Measurements from ENCODE around the gene CTNNBIP1. TPM values are rescaled to one million over a fixed set of nuclear protein-coding genes. Genes with fewer than 3 reads are reported as not detected.

CTNNBIP1 gene
- total and polyA plus RNA-seq, 2 donors (not counting 3 experiments of a cell fraction or from before 2014, with no cell fraction given): 26.6 to 31.7 TPM

GRCh38 chr1:9823943-9824701 lies 85.9 kb downstream of the CTNNBIP1 start, which contains the start of gene CLSTN1:
Gene CLSTN1, minus strand, starts transcription at chr1:9823965. Its CDS starts 232 bp downstream, at chr1:9823733.
- POLR2A ChIA-PET: no interaction called here
- no peaks in the 10 kb centered on the region for H4K20me1 ChIP-seq (replicated peaks; ENCODE audit: control insufficient read depth, extremely low read depth, insufficient read depth, low read length)
- CTCF ChIA-PET: no interaction called here
- H3K4me3 ChIP-seq (replicated peaks in 1 of 3; ENCODE audit: insufficient read depth in 1 of 3, low read depth in 1 of 3, low read length in 3 of 3): peak within 1 kb of the TSS; percentile 26 to 98 (median 77)
- H3K36me3 ChIP-seq (ENCODE audit: control insufficient read depth in 2 of 2, extremely low read depth in 1 of 2, insufficient read depth in 2 of 2, low read length in 2 of 2): no peaks in the 10 kb centered on the region
- peak; percentile 66 for FAIRE-seq
- H3K9me1 ChIP-seq (replicated peaks; ENCODE audit: control insufficient read depth, extremely low read depth, insufficient read depth, low read length): no peaks in the 10 kb centered on the region
- H3K4me1 ChIP-seq (ENCODE audit: control insufficient read depth, extremely low read depth, insufficient read depth, low read length): peaks cover 18% of the 10 kb centered on the region
- H3K9me3 ChIP-seq (replicated peaks; ENCODE audit: control insufficient read depth, insufficient read depth, low read length): no peaks in the 10 kb centered on the region
- peak within 1 kb of the TSS; percentile 62 for H3K9ac ChIP-seq (replicated peaks; ENCODE audit: extremely low read depth, insufficient read depth, low read length)
- peak within 1 kb of the TSS; percentile 77 for H3K4me2 ChIP-seq (ENCODE audit: insufficient read depth, low read length)
- no peak within 1 kb of the TSS for H3K27ac ChIP-seq (ENCODE audit: insufficient read depth, low read depth, low read length)
- DNase-seq (ENCODE audit: low read depth, low spot score): peak; percentile 80
- peak within 1 kb of the TSS; percentile 95 for H2AFZ ChIP-seq (ENCODE audit: low read depth, low read length)
- intact Hi-C loops (cut with micrococcal nuclease) (loop anchor here (2.0 kb wide), 2 partner anchors 39 to 43 kb away; no protein-coding TSS in a partner anchor), dilution Hi-C loops (cut with MboI; ENCODE audit: extremely low pct_ligation_motif_present, low sequenced_read_pairs) (no loop called here)
- H3K27me3 ChIP-seq (ENCODE audit: control insufficient read depth in 2 of 2, insufficient read depth in 2 of 2, low read length in 2 of 2): no peaks in the 10 kb centered on the region
- H3K79me2 ChIP-seq (ENCODE audit: control insufficient read depth, insufficient read depth, low read length): peaks cover 37% of the 10 kb centered on the region
- no peak for TF ChIP-seq EZH2 (IDR thresholded peaks at IDR 0.05; ENCODE audit: borderline replicate concordance, low read depth, low read length, severe bottlenecking)
- TF ChIP-seq FOS (IDR thresholded peaks at IDR 0.05; ENCODE audit: borderline replicate concordance, insufficient read depth, low read length): no peak
- TF ChIP-seq POLR2AphosphoS5 (IDR thresholded peaks at IDR 0.05; ENCODE audit: insufficient read depth, low read depth, low read length): no peak
- TF ChIP-seq CTCF (IDR thresholded peaks at IDR 0.05; ENCODE audit: extremely low read depth in 1 of 2, insufficient read depth in 1 of 2, low read depth in 1 of 2, low read length in 2 of 2): no peak
- TF ChIP-seq MYC (IDR thresholded peaks at IDR 0.05; ENCODE audit: low read depth, low read length): no peak
- no peak for TF ChIP-seq MAX (IDR thresholded peaks at IDR 0.05; ENCODE audit: insufficient read depth, insufficient read length)
- no peak for TF ChIP-seq GATA2 (IDR thresholded peaks at IDR 0.05; ENCODE audit: insufficient read depth, insufficient read length, low read depth, low read length)
- no peak for TF ChIP-seq POLR2A (IDR thresholded peaks at IDR 0.05; ENCODE audit: low read depth, low read length)
- no peak for TF ChIP-seq JUN (IDR thresholded peaks at IDR 0.05; ENCODE audit: borderline replicate concordance, insufficient read depth, insufficient read length, low read depth)
- no TSS peak for BruUV-seq (replicated peaks)
